ENCODE measurements around the gene CDH4.

The CDH4 gene

GRCh38 chr20:61954276-61955021 is 702.4 kb downstream of the CDH4 start:
- Histone ChIP-seq H3K27ac (ENCODE audit: low read length) (no peak overlapping the region), H3K9me3 (ENCODE audit: insufficient read depth, low read length, severe bottlenecking) (no peaks in the 10 kb centered on the region), H4K20me1 (ENCODE audit: insufficient read depth, low read length) (peaks cover 24% of the 10 kb centered on the region), H3K27me3 (ENCODE audit: insufficient read depth, low read length, poor library complexity) (no peaks in the 10 kb centered on the region), H3K4me3 (ENCODE audit: low read depth in 1 of 2, low read length in 2 of 2) (no peak overlapping the region), H3K4me1 (ENCODE audit: insufficient read depth, low read length) (no peaks in the 10 kb centered on the region), H2AFZ (ENCODE audit: low read depth, low read length) (no peak overlapping the region), H3K36me3 (ENCODE audit: insufficient read depth, low read length) (no peaks in the 10 kb centered on the region), H3K79me2 (ENCODE audit: insufficient read depth, low read length) (no peaks in the 10 kb centered on the region), H3K4me2 (ENCODE audit: insufficient read depth, low read length) (no peak overlapping the region), H3K9ac (ENCODE audit: low read depth, low read length) (no peak overlapping the region)
- no peak for ATAC-seq (ENCODE audit: insufficient read depth, low read depth)
- DNase-seq: no peak
- no peak for TF ChIP-seq EZH2 (IDR thresholded peaks at IDR 0.05; ENCODE audit: borderline replicate concordance, low read depth, low read length, severe bottlenecking)
- TF ChIP-seq CTCF (IDR thresholded peaks at IDR 0.05; ENCODE audit: borderline replicate concordance, extremely low read depth, low read length, poor library complexity, severe bottlenecking): no peak

GRCh38 chr20:61955668-61956395 is 703.8 kb downstream of the CDH4 start:
- Histone ChIP-seq H3K36me3 (ENCODE audit: insufficient read depth, low read length) (no peaks in the 10 kb centered on the region), H3K4me2 (ENCODE audit: insufficient read depth, low read length) (no peak overlapping the region), H3K4me3 (ENCODE audit: low read depth in 1 of 2, low read length in 2 of 2) (no peak overlapping the region), H3K27ac (ENCODE audit: low read length) (no peak overlapping the region), H3K27me3 (ENCODE audit: insufficient read depth, low read length, poor library complexity) (no peaks in the 10 kb centered on the region), H3K9ac (ENCODE audit: low read depth, low read length) (no peak overlapping the region), H3K4me1 (ENCODE audit: insufficient read depth, low read length) (no peaks in the 10 kb centered on the region), H2AFZ (ENCODE audit: low read depth, low read length) (no peak overlapping the region), H4K20me1 (ENCODE audit: insufficient read depth, low read length) (peaks cover 21% of the 10 kb centered on the region), H3K79me2 (ENCODE audit: insufficient read depth, low read length) (no peaks in the 10 kb centered on the region), H3K9me3 (ENCODE audit: insufficient read depth, low read length, severe bottlenecking) (no peaks in the 10 kb centered on the region)
- no peak for TF ChIP-seq EZH2 (IDR thresholded peaks at IDR 0.05; ENCODE audit: borderline replicate concordance, low read depth, low read length, severe bottlenecking)
- TF ChIP-seq CTCF (IDR thresholded peaks at IDR 0.05; ENCODE audit: borderline replicate concordance, extremely low read depth, low read length, poor library complexity, severe bottlenecking): no peak
- DNase-seq (no peak), ATAC-seq (ENCODE audit: insufficient read depth, low read depth) (no peak)

GRCh38 chr20:61956396-61957342 is 704.6 kb downstream of the CDH4 start:
- DNase-seq: no peak
- H3K36me3 ChIP-seq (ENCODE audit: insufficient read depth, low read length): no peaks in the 10 kb centered on the region
- no peak for TF ChIP-seq EZH2 (IDR thresholded peaks at IDR 0.05; ENCODE audit: borderline replicate concordance, low read depth, low read length, severe bottlenecking)
- H3K4me2 ChIP-seq (ENCODE audit: insufficient read depth, low read length): no peak overlapping the region
- H3K27me3 ChIP-seq (ENCODE audit: insufficient read depth, low read length, poor library complexity): no peaks in the 10 kb centered on the region
- no peak overlapping the region for H3K9ac ChIP-seq (ENCODE audit: low read depth, low read length)
- H3K79me2 ChIP-seq (ENCODE audit: insufficient read depth, low read length): no peaks in the 10 kb centered on the region
- no peaks in the 10 kb centered on the region for H3K4me1 ChIP-seq (ENCODE audit: insufficient read depth, low read length)
- no peaks in the 10 kb centered on the region for H3K9me3 ChIP-seq (ENCODE audit: insufficient read depth, low read length, severe bottlenecking)
- H3K4me3 ChIP-seq (ENCODE audit: low read depth in 1 of 2, low read length in 2 of 2): no peak overlapping the region
- no peak overlapping the region for H3K27ac ChIP-seq (ENCODE audit: low read length)
- H2AFZ ChIP-seq (ENCODE audit: low read depth, low read length): no peak overlapping the region
- H4K20me1 ChIP-seq (ENCODE audit: insufficient read depth, low read length): peaks cover 19% of the 10 kb centered on the region
- ATAC-seq (ENCODE audit: insufficient read depth, low read depth): no peak
